HepG2 (cell line): Measurements from ENCODE around the gene TPX2. TPM values are rescaled to one million over a fixed set of nuclear protein-coding genes. Genes with fewer than 3 reads are reported as not detected.

Source experiments
- DMAP1 ChIP-seq: IDR thresholded peaks from 2 replicates; pipeline ENCODE4 v1.6.1; 2016
- GTF3A ChIP-seq: sonication (generic); formaldehyde crosslinking; conservative IDR thresholded peaks from 2 replicates; pipeline ENCODE4 v1.4.0; 2020; ENCODE audit warnings: mild to moderate bottlenecking, missing genetic modification reagents
- KDM2A ChIP-seq: sonication (generic); formaldehyde crosslinking; IDR thresholded peaks from 2 replicates; pipeline ENCODE4 v1.4.0; 2020; ENCODE audit warnings: low read depth, missing genetic modification reagents, borderline replicate concordance
- KDM6A ChIP-seq: IDR thresholded peaks from 2 replicates; pipeline ENCODE4 v1.6.1; 2016; ENCODE audit warnings: low read depth
- KLF6 ChIP-seq: IDR thresholded peaks from 2 replicates; pipeline ENCODE4 v1.8.0; 2016; ENCODE audit warnings: missing biosample characterization, missing genetic modification reagents
- POGZ ChIP-seq: sonication (generic); formaldehyde crosslinking; IDR thresholded peaks from 2 replicates; pipeline ENCODE4 v1.4.0; 2020; ENCODE audit warnings: mild to moderate bottlenecking, missing genetic modification reagents
- SMC3 ChIP-seq: IDR thresholded peaks from 2 replicates; pipeline ENCODE4 v1.6.1; 2011; ENCODE audit warnings: low read length, improper control_type of control experiment
- ZFYVE20 ChIP-seq: sonication (generic); formaldehyde crosslinking; IDR thresholded peaks from 2 replicates; pipeline ENCODE4 v1.8.0; 2023; ENCODE audit warnings: low read depth, mild to moderate bottlenecking, moderate library complexity, missing genetic modification reagents, borderline replicate concordance
- ZKSCAN5 ChIP-seq: sonication (generic); formaldehyde crosslinking; IDR thresholded peaks from 2 replicates; pipeline ENCODE4 v1.5.1; 2020; ENCODE audit warnings: mild to moderate bottlenecking, missing genetic modification reagents
- ZNF20 ChIP-seq: sonication (generic); formaldehyde crosslinking; IDR thresholded peaks from 2 replicates; pipeline ENCODE4 v1.4.0; 2020; ENCODE audit warnings: mild to moderate bottlenecking, moderate library complexity, missing genetic modification reagents
- ZNF3 ChIP-seq: IDR thresholded peaks from 2 replicates; pipeline ENCODE4 v1.7.0; 2017; ENCODE audit warnings: inconsistent platforms
- ZNF570 ChIP-seq: sonication (generic); formaldehyde crosslinking; IDR thresholded peaks from 2 replicates; pipeline ENCODE4 v1.4.0; 2020; ENCODE audit warnings: mild to moderate bottlenecking, missing genetic modification reagents, borderline replicate concordance
- polyA plus RNA-seq, 8 experiments: library from polyadenylated mRNA; depleted of rRNA in 3 of 8; stranded (reverse) in 7 of 8; unstranded in 1 of 8; fragments of >200 nt; fragmentation: Illumina TruSeq in 4 of 8; extraction: Trizol in 4 of 8; gene quantifications; 2 replicates each; pipeline versions ENCODE4 v1.2.1 to v1.2.3, GENCODE V29; 2011 to 2016; ENCODE audit warnings: low read depth in 4 of 8, missing spikeins in 1 of 8, mixed read lengths in 1 of 8; ENCODE audit not compliant: insufficient read depth in 1 of 8
- total RNA-seq, 5 experiments: library from RNA; depleted of rRNA; stranded (reverse); fragments of >200 nt; fragmentation: Illumina TruSeq; extraction: Trizol; gene quantifications; 2 replicates each; pipeline ENCODE4 v1.2.3, GENCODE V29; 2016; ENCODE audit warnings: low read depth in 1 of 5
- TF ChIP-seq, protein P1 (sequence below): sonication (generic); formaldehyde crosslinking; conservative IDR thresholded peaks from 2 replicates; pipeline ENCODE4 v1.8.1; 2023; ENCODE audit warnings: missing genetic modification reagents
- TF ChIP-seq, protein P2 (sequence below): sonication (generic); formaldehyde crosslinking; IDR thresholded peaks from 2 replicates; pipeline ENCODE4 v1.5.0; 2020; ENCODE audit warnings: missing genetic modification reagents
- TF ChIP-seq, protein P3 (sequence below): IDR thresholded peaks from 2 replicates; pipeline ENCODE4 v1.6.1; 2016; ENCODE audit warnings: mild to moderate bottlenecking
- TF ChIP-seq, protein P4 (sequence below): sonication (generic); formaldehyde crosslinking; IDR thresholded peaks from 2 replicates; pipeline ENCODE4 v1.4.0; 2020; ENCODE audit warnings: missing genetic modification reagents, borderline replicate concordance
- TF ChIP-seq, protein P5 (sequence below): sonication (generic); formaldehyde crosslinking; IDR thresholded peaks from 2 replicates; pipeline ENCODE4 v1.5.1; 2020; ENCODE audit warnings: missing genetic modification reagents, mild to moderate bottlenecking, borderline replicate concordance
- TF ChIP-seq, protein P6 (sequence below): fragments of 450-650 bp; IDR thresholded peaks from 2 replicates; pipeline ENCODE4 v1.6.1; 2017

The TPX2 gene
- total and polyA plus RNA-seq, 2 of the 13 experiments (the other 11 are each of a cell fraction or from before 2014, with no cell fraction given) = 34.3 to 124 TPM

DNA sequence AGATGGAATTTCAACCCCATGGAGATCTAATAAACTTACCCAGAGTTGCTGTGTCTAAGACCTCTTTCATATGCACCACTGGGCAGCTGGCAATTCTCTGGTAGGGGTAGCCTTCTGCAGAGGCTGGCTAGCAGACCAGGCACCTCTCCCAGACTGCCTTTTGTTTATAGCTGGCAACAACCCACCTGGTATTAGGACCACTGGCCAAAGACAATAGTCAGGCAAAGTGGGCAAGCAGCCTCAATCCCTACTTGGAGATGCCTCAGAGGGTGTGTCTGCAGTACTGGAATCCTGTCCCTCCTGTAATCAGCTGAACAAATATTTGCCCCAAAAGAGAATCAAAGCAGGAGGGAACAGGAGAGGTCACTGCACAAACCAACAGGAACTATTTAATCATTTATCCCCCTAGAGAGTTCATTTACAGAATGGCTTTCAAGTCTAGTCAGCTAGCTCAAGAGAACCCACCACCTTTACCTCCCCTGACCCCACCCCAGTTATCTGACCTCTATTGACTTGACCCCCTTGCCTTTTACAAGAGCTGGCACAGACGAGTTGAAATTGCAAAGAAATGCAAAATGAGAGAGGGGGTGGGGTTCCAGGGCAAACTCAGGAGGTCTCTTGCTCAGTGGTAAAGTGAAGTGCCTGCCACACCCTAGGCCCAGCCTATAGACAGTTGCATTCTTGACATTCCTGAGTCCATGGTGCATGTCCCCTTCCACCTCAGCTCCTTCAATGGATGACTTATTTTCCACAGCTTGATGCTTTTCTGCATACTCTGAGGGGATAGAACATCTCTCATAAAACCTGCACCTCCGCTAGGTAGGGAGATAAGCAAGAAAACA, 19.2 kb upstream of the TPX2 start (continued):
- TF ChIP-seq, protein P1, sequence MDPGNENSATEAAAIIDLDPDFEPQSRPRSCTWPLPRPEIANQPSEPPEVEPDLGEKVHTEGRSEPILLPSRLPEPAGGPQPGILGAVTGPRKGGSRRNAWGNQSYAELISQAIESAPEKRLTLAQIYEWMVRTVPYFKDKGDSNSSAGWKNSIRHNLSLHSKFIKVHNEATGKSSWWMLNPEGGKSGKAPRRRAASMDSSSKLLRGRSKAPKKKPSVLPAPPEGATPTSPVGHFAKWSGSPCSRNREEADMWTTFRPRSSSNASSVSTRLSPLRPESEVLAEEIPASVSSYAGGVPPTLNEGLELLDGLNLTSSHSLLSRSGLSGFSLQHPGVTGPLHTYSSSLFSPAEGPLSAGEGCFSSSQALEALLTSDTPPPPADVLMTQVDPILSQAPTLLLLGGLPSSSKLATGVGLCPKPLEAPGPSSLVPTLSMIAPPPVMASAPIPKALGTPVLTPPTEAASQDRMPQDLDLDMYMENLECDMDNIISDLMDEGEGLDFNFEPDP (CRISPR knock-in tag) = no peak
- no peak for TF ChIP-seq ZNF20 (CRISPR knock-in tag)
- peak; percentile 82 for TF ChIP-seq DMAP1 (CRISPR knock-in tag)
- peak; percentile 78 for TF ChIP-seq KDM6A (CRISPR knock-in tag)
- TF ChIP-seq, protein P2, sequence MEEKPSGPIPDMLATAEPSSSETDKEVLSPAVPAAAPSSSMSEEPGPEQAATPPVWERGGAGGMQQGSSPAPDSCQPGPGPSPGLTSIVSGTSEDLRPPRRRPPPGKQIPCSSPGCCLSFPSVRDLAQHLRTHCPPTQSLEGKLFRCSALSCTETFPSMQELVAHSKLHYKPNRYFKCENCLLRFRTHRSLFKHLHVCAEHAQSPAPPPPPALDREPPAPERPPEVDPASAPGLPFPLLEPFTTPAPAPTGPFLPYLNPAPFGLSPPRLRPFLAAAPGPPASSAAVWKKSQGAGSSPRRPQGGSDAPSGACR (CRISPR knock-in tag) = peak; percentile 90
- TF ChIP-seq, protein P3, sequence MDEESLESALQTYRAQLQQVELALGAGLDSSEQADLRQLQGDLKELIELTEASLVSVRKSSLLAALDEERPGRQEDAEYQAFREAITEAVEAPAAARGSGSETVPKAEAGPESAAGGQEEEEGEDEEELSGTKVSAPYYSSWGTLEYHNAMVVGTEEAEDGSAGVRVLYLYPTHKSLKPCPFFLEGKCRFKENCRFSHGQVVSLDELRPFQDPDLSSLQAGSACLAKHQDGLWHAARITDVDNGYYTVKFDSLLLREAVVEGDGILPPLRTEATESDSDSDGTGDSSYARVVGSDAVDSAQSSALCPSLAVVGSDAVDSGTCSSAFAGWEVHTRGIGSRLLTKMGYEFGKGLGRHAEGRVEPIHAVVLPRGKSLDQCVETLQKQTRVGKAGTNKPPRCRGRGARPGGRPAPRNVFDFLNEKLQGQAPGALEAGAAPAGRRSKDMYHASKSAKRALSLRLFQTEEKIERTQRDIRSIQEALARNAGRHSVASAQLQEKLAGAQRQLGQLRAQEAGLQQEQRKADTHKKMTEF (CRISPR knock-in tag) = peak; percentile 98
- TF ChIP-seq, protein P4, sequence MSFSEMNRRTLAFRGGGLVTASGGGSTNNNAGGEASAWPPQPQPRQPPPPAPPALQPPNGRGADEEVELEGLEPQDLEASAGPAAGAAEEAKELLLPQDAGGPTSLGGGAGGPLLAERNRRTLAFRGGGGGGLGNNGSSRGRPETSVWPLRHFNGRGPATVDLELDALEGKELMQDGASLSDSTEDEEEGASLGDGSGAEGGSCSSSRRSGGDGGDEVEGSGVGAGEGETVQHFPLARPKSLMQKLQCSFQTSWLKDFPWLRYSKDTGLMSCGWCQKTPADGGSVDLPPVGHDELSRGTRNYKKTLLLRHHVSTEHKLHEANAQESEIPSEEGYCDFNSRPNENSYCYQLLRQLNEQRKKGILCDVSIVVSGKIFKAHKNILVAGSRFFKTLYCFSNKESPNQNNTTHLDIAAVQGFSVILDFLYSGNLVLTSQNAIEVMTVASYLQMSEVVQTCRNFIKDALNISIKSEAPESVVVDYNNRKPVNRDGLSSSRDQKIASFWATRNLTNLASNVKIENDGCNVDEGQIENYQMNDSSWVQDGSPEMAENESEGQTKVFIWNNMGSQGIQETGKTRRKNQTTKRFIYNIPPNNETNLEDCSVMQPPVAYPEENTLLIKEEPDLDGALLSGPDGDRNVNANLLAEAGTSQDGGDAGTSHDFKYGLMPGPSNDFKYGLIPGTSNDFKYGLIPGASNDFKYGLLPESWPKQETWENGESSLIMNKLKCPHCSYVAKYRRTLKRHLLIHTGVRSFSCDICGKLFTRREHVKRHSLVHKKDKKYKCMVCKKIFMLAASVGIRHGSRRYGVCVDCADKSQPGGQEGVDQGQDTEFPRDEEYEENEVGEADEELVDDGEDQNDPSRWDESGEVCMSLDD (CRISPR knock-in tag) = peak; percentile 89; the same call in 1 of the 2 replicates
- peak; percentile 90 for TF ChIP-seq KLF6 (CRISPR knock-in tag)
- no peak for TF ChIP-seq ZKSCAN5 (CRISPR knock-in tag)
- peak; percentile 5; the same call in 1 of the 2 replicates for TF ChIP-seq KDM2A (CRISPR knock-in tag)
- TF ChIP-seq ZNF570 (CRISPR knock-in tag) = no peak
- TF ChIP-seq SMC3 = peak; percentile 40
- TF ChIP-seq, protein P5, sequence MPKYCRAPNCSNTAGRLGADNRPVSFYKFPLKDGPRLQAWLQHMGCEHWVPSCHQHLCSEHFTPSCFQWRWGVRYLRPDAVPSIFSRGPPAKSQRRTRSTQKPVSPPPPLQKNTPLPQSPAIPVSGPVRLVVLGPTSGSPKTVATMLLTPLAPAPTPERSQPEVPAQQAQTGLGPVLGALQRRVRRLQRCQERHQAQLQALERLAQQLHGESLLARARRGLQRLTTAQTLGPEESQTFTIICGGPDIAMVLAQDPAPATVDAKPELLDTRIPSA (CRISPR knock-in tag) = no peak
- no peak for TF ChIP-seq POGZ
- no peak for TF ChIP-seq ZFYVE20 (CRISPR knock-in tag)
- TF ChIP-seq, protein P6, sequence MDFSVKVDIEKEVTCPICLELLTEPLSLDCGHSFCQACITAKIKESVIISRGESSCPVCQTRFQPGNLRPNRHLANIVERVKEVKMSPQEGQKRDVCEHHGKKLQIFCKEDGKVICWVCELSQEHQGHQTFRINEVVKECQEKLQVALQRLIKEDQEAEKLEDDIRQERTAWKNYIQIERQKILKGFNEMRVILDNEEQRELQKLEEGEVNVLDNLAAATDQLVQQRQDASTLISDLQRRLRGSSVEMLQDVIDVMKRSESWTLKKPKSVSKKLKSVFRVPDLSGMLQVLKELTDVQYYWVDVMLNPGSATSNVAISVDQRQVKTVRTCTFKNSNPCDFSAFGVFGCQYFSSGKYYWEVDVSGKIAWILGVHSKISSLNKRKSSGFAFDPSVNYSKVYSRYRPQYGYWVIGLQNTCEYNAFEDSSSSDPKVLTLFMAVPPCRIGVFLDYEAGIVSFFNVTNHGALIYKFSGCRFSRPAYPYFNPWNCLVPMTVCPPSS = no peak
- TF ChIP-seq ZNF3 (CRISPR knock-in tag) = 0 out of 2 replicates have a peak, but pooled peaks have one; percentile 8
- peak; percentile 16; the same call in 1 of the 2 replicates for TF ChIP-seq GTF3A (CRISPR knock-in tag)
